Left forelimb (tissue), 1 donor: ENCODE results near the gene SYN1.
"Not testable (repeated sequence)": the region's sequence is repeated elsewhere in the genome, so short reads cannot be mapped to it uniquely, and the experiment has no call there.

Experiments used
- DNase-seq: peaks from one replicate; pipeline ENCODE4 v3.0.0-alpha.2; 2018; ENCODE audit warnings: low spot score

The SYN1 gene

DNA sequence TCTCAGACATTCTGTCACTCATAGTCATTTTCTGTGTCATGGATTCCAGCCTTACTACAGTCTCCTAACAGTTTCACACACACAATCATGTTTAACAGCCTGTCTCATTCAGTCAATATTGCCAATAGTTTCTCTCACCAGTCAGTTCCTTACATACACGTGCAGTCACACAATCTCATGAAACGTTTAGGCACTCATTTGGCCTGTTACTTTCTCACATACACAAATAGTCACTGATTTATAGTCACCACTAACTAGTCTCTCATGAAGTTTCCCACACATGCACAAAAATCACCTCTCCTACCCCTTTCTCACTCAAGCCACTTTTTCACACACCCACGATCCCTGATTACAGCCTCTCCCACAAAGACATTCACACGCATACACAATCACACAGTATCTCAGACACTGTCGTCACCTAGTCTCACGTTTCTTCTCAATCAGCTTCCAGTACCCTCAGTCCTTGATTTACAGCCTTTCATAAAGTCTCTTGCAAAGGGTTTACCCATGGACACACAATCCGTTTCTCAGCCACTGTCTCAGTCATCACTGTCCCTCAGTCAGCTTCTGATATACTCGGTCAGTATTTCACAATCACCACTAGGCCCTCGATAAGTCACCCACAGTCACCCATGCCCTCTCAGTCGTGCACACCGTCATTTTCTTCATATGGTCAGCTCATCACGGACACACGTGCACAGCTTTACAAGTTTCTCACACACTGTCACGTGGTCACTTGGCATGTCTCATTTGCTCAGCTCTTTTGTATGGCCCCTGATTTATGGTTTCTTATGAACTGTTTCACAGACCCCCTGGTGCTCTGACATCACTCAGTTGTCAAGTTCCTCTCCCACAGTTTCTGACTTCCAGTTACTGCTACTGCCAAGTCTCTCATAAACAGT is 14.3 kb upstream of the SYN1 start:
- no peak for DNase-seq

DNA sequence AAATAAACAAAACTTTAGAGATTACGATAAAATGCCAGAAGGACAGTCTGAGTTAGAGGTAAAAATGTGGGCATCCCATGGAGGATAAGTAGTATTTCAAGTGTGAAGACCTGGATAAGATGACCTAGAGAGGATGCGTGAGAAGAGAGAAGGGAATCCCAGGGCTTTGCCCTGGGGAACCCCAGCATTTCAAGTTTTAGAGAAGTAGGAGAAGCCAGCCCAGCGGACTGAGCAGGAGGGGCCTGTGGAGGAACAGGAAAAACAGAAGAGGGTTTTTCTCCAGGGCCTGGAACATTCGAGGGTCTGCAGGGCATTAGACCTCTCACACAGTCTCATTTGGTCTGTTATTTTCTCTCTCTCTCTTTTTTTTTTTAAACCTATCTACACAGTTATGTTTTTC is 13.0 kb upstream of the SYN1 start:
- no peak for DNase-seq

DNA sequence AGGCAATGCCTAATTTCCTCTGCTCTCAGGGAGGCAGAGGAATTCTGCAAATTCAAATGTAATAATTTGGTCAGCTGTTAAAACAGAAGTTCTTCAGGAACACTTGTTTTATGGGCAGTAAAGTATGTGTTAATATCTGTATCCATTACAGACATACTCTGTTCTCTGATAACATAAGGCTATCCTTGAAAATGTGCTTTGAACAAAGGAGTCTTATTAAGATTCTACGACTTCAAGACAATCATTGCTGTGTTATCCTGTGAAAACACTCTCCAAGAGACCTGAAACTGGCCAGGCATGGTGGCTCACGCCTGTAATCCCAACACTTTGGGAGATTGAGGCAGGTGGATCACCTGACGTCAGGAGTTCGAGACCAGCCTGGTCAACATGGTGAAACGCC is 12.0 kb upstream of the SYN1 start:
- DNase-seq = no peak

DNA sequence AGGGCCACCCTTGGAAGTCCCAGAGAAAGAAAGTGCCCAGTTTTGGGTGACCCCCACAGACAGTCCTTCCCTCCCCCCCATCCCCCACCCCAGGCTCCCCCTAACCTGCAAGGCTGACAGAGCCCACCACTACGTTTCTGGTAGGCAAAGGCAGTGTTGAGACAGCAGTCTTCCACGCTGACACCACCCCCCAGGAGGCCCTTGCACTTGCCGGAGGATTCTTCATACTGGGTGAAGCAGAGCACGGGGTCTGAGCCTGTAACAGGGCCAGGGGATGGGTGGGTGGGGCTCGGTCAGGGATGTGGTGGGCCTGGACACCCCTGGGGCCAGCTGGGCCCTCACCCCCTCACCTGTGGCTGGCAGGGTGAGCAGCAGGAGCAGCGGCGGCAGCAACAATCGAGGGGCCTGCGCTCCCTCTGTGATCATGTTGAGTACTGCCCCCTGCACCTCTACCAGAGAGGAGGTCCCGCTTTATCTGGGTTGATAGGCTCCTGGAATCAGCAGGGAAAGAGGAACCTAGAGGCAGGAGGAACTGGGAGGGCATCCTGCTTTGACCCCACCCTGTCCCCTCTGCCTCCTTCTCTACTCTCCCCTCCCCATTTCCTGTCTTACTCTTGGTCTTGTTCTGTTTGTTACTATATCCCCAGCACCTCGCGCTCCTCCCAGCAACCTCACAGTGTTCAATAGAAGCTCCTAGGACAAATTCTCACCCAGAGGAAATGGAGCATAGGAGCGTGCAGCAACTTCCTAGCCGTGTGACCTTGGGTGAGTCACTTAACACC is 10.0 kb upstream of the SYN1 start, which contains the start of gene CFP:
Gene CFP, minus strand, starts transcription at position 512 of the 782 bp plus-strand sequence. Its CDS starts 86 bp downstream, at position 426.
- no peak for DNase-seq

DNA sequence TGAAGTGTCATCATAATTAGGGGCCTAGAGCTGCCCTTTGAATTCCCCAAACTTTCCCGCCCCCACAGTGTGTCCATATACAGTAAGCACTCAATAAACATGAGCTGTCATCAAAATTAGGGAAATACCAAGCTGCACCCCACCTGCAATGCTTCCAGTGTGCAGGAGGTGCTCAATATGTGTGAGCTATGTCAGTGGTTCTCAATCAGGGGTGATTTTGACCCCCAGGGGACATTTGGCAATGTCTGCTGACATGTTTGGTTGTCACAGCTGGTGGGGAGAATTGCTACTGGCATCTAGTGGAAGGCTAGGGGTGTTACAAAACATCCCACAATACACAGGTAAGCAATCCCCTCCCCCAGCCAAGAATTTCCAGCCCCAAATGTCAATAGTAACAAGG is 9.3 kb upstream of the SYN1 start:
- no peak for DNase-seq

DNA sequence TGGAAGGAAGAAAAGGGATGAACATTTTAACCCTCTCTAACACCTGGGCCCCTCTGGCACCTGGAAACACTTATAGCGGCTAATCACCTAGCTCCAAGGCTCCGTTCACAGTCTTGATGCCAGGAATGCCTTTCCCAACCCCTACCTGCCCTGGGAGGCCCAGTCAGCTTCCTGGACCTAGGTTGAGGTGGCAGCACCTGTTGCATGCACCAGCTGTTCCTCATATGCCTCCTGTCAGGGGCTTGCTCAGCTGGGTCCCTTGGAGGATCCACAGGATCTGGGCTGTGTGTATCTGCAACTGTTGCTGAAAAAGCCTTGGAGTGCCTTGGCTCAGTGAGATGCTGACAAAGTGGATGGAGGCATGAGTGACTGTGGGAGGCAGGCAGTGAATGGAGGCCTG is 5.7 kb upstream of the SYN1 start:
- DNase-seq = no peak

DNA sequence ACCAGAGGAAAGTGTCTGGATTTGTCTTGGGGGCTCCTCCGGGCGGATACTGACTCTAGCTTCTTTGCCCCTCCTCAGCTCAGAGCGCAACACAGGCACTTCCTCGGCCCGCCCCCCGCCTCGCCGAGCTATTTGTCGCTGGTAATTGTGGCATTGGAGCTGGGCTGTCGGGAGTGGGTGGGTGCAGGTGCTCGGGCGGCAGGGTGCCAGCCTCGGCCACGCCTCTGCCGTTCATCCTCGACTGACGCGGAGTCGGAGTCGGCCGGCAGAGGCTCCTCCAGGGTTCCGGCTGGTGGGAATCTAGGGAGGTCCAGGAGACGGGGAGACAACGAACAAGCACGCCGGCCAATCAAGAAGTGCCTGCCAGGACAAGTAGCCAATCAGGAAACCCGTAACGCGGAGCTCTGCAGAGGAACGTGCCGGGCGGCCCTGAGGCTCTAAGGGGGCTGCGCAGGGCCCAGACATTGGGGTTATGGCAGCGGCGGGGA is 3.9 kb upstream of the SYN1 start:
- no peak for DNase-seq

DNA sequence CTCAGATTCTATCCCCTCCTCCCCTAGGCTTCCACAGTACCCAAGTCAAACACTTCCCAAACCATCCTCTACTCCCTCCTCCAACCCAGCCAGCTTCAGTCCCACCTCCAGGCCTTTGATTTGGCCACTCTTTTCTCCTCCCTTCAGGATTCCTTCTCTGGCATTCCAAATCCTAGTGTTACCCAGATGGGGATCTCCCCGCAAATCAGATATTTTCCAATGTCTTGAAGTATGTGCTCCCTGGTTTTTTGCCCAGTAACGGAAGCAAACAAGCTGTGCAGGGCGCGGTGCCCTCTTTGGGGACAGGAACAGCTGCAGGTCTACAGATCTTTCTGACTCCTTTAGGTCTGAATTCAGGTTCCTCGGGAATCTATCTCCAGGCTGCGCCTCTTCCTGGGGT is 2.2 kb upstream of the SYN1 start:
- DNase-seq = no peak

GRCh38 chrX:47620303-47620685 is 637 bp upstream of the SYN1 start:
- no peak for DNase-seq

DNA sequence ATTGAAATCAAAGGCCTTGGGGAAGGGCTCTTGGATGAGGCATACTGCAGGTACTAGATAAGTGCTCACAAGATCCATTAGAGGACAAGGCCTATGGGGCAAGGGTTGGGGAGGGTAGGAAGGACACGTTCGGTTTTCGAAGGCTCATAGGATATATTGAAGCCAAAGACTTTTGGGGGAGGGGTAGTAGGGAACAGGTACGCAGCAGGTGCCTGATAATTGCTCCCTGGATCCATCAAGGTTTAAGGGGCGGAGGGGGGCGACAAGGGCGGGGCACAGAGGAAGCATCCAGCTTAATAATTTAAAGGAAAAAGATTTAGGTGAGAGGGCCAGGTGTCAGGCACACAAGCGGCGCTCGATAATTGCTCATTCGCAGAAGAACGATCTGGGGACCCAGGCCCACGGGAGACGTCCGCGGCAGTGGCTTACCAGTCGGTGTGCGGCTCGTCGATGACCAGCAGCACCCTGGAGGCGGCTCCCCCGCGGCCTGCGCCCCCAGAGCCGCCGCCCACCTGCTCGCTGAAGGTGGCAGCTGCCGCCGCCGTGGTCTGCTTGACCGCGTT is 653 bp downstream of the SYN1 start:
- no peak for DNase-seq

GRCh38 chrX:47614618-47615017 is 5.0 kb downstream of the SYN1 start:
- DNase-seq = no peak

- DNase-seq = no peak
Measured at GRCh38 chrX:47613082-47613481, 6.6 kb downstream of the SYN1 start.

DNA sequence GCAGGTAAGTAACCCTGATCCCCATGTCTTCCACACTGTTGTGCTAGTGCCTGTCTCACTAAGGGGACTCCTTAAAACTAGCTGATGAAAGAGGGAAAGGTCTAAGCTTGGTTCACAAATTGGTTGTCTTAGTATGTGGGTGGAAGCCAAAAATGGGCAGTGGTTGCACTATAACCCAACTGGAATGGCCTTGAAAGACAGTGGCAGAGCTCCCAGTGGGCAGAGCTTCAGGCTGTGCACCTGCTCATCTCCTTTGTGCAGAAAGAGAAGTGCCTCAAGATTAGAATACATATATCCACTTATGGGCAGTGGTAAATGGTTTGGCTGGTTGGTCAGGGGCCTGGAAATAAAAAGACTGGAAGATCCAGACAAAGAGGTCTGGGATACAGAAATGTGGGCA is 7.2 kb downstream of the SYN1 start:
- no peak for DNase-seq

DNA sequence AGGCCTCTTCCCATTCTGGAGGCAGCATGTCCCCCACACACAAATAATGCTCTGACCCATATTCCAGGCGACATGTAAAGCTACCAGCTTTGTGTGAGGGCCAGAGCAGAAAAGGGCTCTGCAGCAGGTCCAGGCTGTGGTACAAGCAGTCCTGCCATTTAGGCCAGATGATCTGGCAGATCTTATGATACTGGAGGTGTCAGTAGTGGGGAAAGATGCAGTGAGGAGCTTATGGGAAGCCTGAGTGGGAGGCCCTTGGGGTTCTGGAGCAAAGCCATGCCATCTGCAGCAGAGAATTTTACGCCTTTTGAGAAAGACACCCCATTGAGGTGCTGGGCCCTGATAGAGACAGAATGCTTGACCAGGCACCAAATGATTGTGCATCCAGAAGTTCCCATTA is 7.7 kb downstream of the SYN1 start:
- no peak for DNase-seq

DNA sequence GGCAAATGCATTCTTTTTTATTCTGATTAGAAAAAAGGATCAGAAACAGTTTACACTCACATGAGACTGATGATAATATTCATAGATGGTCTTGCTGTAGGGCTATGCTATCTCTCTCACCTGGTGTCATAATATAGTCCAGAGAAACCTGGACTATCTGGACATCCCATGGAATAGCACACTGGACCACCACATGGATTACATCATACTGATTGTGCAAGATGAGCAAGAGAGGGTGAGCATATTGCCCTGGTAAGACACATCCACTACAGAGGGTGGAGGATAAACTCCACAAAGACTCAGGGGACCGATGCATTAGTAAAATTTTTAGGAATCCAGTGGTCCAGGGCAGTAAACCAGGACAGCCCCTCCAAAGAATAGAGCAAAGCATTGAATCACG is 8.2 kb downstream of the SYN1 start:
- no peak for DNase-seq

DNA sequence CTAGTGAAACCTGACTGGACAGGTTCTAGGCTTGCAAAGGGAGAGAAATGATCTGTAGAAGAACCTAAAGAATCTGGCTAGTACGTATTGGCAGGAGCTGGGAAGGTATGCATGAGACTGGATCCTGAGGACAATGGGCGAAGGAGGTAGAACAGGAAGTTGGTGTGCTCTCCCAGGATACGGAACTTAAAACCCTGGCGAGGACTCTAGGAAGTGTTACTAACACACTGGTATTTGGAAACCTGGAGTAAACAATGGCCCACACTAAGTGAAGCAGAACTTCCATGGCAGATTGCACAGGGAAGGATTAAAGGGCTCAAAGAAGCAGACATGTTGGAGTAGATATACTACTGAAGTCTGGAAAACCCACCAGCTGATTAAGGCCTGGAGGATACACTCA is 9.1 kb downstream of the SYN1 start:
- DNase-seq = no peak

DNA sequence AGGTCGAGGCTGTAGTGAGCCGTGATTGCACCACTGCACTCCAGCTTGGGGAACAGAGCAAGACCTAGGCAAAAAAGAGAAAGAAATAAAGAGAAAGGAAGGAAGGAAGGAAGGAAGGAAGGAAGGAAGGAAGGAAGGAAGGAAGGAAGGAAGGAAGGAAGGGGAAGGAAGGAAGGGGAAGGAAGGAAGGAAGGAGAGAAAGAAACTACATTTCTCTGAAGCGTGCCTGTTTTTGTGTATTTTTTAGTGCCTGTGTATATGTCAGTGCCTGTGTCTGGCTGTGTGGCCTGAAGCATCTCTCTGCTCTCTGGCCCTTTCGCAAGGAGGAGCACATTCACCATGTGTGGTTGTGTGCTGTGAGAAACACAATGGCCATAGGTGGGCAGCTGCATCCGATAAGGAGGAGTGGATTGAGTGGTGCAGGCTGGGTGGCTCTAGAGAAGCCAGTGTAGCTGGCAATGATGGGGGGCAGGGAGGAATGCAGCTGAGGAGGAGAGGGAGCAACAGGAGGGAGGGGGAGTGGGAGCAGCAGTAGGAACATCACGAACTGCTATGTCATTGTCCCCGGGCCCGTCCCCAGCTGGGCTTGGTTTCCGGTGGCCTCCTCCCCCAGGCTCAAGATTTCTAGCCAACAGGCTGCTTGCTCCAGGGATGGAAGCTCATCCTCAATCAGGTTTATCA is 11.4 kb downstream of the SYN1 start:
- DNase-seq = no peak

DNA sequence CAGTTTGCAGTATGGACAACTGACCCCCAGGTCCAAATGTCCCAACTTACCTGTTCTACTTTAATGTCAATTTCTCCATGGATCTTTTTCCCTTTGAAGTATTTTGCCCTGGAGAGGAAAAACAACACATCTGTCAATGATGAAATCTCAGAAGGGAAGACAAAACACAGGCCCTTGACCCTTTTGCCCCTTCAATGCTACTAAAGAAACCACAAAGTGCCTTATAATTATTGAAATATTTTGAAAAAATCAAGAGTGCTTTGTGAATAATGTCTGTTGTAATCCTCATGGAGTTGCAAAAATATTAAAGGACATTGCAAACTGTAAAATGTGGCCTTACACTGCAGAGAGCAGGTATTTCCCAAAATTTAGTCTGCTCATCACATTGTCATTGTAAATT is 12.6 kb downstream of the SYN1 start:
- DNase-seq = no peak

DNA sequence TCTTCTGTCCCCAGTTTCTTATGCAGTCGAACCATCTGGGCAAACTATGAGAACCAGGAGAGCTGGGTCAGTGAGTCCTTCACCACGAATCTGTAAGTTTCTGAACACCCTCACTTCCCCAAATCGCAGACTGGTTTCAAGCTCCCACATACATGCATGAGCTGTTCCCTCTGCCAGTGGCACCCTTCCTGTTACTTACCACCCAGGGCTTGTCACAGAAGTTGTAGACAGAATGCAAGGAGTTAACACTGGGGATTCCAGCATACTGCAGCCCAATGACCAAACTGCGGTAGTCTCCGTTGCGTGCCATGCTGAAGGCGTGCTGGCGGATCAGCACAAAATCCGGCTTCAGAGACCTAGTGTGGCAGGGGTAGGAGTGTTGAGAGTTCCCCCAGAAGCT is 14.6 kb downstream of the SYN1 start:
- no peak for DNase-seq

DNA sequence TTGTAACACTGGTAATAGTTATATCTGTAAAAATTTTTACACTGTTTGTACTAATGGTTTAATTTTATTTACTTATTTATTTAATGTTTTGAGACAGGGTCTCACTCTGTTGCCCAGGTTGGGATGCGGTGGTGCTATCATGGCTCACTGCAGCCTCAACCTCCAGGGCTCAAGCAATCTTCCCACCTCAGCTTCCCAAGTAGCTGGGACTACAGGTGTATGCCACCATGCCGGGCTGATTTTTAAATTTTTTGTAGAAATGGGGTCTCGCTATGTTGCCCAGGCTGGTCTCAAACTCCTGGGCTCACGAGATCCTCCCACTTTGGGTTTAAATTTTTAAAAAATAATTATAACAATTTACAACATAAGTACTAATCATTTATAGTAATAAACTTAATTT is 16.5 kb downstream of the SYN1 start:
- not testable (repeated sequence) for DNase-seq

- DNase-seq = no peak
Measured at GRCh38 chrX:47597222-47597621, 22.4 kb downstream of the SYN1 start.

DNA sequence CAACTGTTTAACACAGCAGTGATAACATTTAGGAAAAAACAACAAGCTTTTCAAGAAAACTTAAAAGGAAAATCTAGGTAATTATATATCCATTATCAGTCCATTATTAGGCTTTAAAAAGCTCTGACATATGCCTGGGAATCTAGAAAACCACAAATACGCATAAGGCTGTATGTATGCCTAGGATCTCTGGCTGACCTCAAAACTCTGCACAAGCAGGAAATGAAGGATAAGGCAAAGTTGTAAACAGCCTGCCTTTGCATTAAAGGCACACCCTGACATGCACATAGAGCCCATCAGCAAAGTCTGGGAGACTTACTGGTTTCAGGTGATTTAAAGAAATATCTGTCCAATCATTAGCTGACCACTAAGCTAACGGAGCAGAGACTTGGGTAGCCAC is 23.4 kb downstream of the SYN1 start:
- no peak for DNase-seq
